Neural progenitor cell (in vitro differentiated cells): ENCODE results near the gene OTX2. TPM values are rescaled to one million over a fixed set of nuclear protein-coding genes. Genes with fewer than 3 reads are reported as not detected.

Source experiments
- DNase-seq: peaks from one replicate; pipeline ENCODE4 v3.0.0-alpha.2; 2016; ENCODE audit warnings: low spot score
- H2AFZ ChIP-seq: fragments of 200-600 bp; sonication (generic); replicated peaks from 2 replicates; pipeline ENCODE4 v1.6.1; 2016; ENCODE audit warnings: antibody characterized with exemption
- H3F3A ChIP-seq: fragments of 200-600 bp; sonication (generic); 2 replicates; pipeline ENCODE4 v1.6.1; 2016; ENCODE audit warnings: antibody characterized with exemption, low read depth
- H3K27ac ChIP-seq: fragments of 200-600 bp; sonication (generic); 2 replicates; pipeline ENCODE4 v1.5.1; 2016; ENCODE audit warnings: mild to moderate bottlenecking
- H3K27me3 ChIP-seq: fragments of 200-600 bp; sonication (generic); 2 replicates; pipeline ENCODE4 v1.6.1; 2016; ENCODE audit warnings: mild to moderate bottlenecking, moderate library complexity
- H3K36me3 ChIP-seq: fragments of 200-600 bp; sonication (generic); 2 replicates; pipeline ENCODE4 v1.5.1; 2016
- H3K4me1 ChIP-seq: fragments of 200-600 bp; sonication (generic); 2 replicates; pipeline ENCODE4 v1.6.1; 2016; ENCODE audit warnings: mixed run types
- H3K4me2 ChIP-seq: fragments of 200-600 bp; sonication (generic); 2 replicates; pipeline ENCODE4 v1.6.1; 2016
- H3K4me3 ChIP-seq: fragments of 200-600 bp; sonication (generic); 2 replicates; pipeline ENCODE4 v1.5.1; 2016
- H3K79me2 ChIP-seq: fragments of 200-600 bp; sonication (generic); 2 replicates; pipeline ENCODE4 v1.6.1; 2016; ENCODE audit warnings: low read depth
- H3K9ac ChIP-seq: fragments of 200-600 bp; sonication (generic); 2 replicates; pipeline ENCODE4 v1.6.1; 2016
- H3K9me3 ChIP-seq: fragments of 200-600 bp; sonication (generic); 2 replicates; pipeline ENCODE4 v1.5.1; 2016; ENCODE audit warnings: low read depth
- H4K20me1 ChIP-seq: fragments of 200-600 bp; sonication (generic); 2 replicates; pipeline ENCODE4 v1.6.1; 2016; ENCODE audit warnings: low read depth
- H3K27ac Mint-ChIP-seq: 3 replicates; pipeline ENCODE4 v1.8.0; 2021; ENCODE audit warnings: mixed read lengths
- H3K27me3 Mint-ChIP-seq: 2 replicates; pipeline ENCODE4 v1.8.0; 2022; ENCODE audit warnings: low read depth, mild to moderate bottlenecking, inconsistent platforms, moderate library complexity, mixed read lengths; ENCODE audit not compliant: insufficient read depth
- H3K36me3 Mint-ChIP-seq: 3 replicates; pipeline ENCODE4 v1.8.0; 2021; ENCODE audit warnings: mixed read lengths
- H3K4me1 Mint-ChIP-seq: 3 replicates; pipeline ENCODE4 v1.8.0; 2021; ENCODE audit warnings: mixed read lengths
- H3K4me3 Mint-ChIP-seq: 3 replicates; pipeline ENCODE4 v1.8.0; 2021; ENCODE audit warnings: mild to moderate bottlenecking, moderate library complexity, mixed read lengths
- H3K9me3 Mint-ChIP-seq: 3 replicates; pipeline ENCODE4 v1.8.0; 2020; ENCODE audit warnings: mixed read lengths
- EZH2 ChIP-seq: fragments of 200-600 bp; sonication (generic); IDR thresholded peaks from 2 replicates; pipeline ENCODE4 v1.6.1; 2017; ENCODE audit warnings: antibody characterized with exemption, mild to moderate bottlenecking, moderate library complexity
- EZH2phosphoT487 ChIP-seq: fragments of 200-600 bp; sonication (generic); IDR thresholded peaks from 2 replicates; pipeline ENCODE4 v1.6.1; 2017; ENCODE audit warnings: antibody characterized with exemption
- total RNA-seq: library from RNA; depleted of rRNA; stranded (reverse); fragments of >200 nt; gene quantifications from 2 replicates; pipeline ENCODE4 v1.2.3, GENCODE V29; 2015; ENCODE audit warnings: low replicate concordance
- TF ChIP-seq, protein P1 (sequence below): fragments of 200-600 bp; sonication (generic); IDR thresholded peaks from 2 replicates; pipeline ENCODE4 v1.5.1; 2017; ENCODE audit warnings: antibody characterized with exemption, mild to moderate bottlenecking

The OTX2 gene
- total RNA-seq, 1 donor from 2014 or later = 453 TPM

DNA sequence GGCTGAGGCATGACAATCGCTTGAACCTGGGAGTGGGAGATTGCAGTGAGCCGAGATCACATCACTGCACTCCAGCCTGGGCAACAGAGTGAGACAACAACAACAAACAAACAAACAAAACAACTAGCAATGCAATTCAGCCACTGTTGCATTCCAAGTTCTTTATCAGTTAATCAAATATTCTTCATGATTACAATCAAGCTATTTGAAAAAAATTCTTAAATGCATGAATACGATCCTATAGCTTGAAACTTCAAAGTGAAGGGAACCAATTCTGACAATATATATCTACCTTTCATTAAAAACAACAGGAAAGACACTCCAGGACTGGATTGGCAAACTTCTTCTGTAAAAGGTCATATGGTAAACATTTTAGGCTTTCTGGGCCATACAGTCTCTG lies 31.3 kb upstream of the OTX2 start:
- Mint-ChIP-seq H3K27me3 (peaks cover 18% of the 10 kb centered on the region), H3K4me1 (peaks cover 9% of the 10 kb centered on the region), H3K27ac (no peak overlapping the region), H3K36me3 (peaks cover 20% of the 10 kb centered on the region), H3K9me3 (peaks cover 6% of the 10 kb centered on the region), H3K4me3 (no peak overlapping the region)
- no peaks in the 10 kb centered on the region for H4K20me1 ChIP-seq
- H3K36me3 ChIP-seq = no peaks in the 10 kb centered on the region
- H3K4me1 ChIP-seq = peaks cover 16% of the 10 kb centered on the region
- no peak overlapping the region for H3K9ac ChIP-seq
- no peak overlapping the region for H3K4me2 ChIP-seq
- no peak overlapping the region for H3K4me3 ChIP-seq
- H3K27ac ChIP-seq = no peak overlapping the region
- no peak for DNase-seq
- H2AFZ ChIP-seq = no peak overlapping the region
- peaks cover 28% of the 10 kb centered on the region for H3F3A ChIP-seq
- TF ChIP-seq, protein P1, sequence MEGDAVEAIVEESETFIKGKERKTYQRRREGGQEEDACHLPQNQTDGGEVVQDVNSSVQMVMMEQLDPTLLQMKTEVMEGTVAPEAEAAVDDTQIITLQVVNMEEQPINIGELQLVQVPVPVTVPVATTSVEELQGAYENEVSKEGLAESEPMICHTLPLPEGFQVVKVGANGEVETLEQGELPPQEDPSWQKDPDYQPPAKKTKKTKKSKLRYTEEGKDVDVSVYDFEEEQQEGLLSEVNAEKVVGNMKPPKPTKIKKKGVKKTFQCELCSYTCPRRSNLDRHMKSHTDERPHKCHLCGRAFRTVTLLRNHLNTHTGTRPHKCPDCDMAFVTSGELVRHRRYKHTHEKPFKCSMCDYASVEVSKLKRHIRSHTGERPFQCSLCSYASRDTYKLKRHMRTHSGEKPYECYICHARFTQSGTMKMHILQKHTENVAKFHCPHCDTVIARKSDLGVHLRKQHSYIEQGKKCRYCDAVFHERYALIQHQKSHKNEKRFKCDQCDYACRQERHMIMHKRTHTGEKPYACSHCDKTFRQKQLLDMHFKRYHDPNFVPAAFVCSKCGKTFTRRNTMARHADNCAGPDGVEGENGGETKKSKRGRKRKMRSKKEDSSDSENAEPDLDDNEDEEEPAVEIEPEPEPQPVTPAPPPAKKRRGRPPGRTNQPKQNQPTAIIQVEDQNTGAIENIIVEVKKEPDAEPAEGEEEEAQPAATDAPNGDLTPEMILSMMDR = no peak
- no peak for TF ChIP-seq EZH2
- TF ChIP-seq EZH2phosphoT487 = no peak
- H3K27me3 ChIP-seq = no peaks in the 10 kb centered on the region
- H3K9me3 ChIP-seq = no peaks in the 10 kb centered on the region
- H3K79me2 ChIP-seq = no peaks in the 10 kb centered on the region

DNA sequence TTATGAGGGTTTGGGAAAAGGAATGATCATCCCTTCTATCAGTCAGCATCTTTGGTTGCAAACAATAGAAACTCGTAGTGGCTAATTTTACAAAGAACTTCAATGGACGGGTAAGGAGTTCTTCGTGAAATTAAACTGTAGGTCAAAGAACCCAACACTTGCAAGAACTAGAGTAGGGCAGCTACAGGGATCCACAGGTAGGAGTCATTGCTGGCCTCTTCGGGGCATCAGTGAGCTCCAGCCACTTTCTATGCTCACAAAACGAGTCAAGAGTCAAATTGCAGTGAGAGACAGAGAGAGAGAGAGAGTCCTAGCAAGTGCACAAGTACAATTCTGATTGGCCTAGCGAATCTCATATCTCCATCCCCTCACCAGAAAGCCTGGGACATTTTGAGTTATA lies 29.9 kb upstream of the OTX2 start:
- Histone ChIP-seq H3K4me1 (peaks cover 12% of the 10 kb centered on the region), H3K27me3 (no peaks in the 10 kb centered on the region)

DNA sequence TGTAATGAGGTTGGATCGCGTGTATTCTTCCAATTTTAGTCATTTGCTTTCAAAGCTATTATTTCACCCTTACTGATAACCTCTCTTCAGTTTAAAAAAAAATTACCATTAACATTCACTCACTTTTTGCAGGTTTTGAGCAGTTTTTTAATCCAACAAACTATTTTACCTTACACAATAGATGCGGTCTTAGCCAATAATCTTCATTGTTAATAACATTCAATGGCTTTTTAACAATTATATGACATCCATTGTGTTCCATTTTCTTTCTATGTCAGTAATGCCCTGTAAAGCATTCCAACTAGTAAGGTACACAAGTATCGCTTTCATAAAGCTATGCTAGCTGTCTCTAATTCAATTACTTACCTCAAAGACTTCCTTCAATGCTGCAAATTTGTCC lies 18.9 kb upstream of the OTX2 start:
- Histone ChIP-seq H3K36me3 (no peaks in the 10 kb centered on the region), H3K9ac (no peak overlapping the region), H3F3A (no peaks in the 10 kb centered on the region), H4K20me1 (no peaks in the 10 kb centered on the region), H3K79me2 (no peaks in the 10 kb centered on the region), H3K4me3 (no peak overlapping the region), H3K27me3 (no peaks in the 10 kb centered on the region), H2AFZ (no peak overlapping the region), H3K27ac (no peak overlapping the region), H3K4me1 (no peaks in the 10 kb centered on the region), H3K9me3 (no peaks in the 10 kb centered on the region), H3K4me2 (no peak overlapping the region)
- Mint-ChIP-seq H3K9me3 (peaks cover 5% of the 10 kb centered on the region), H3K27ac (no peak overlapping the region), H3K27me3 (peaks cover 5% of the 10 kb centered on the region), H3K4me3 (no peak overlapping the region), H3K36me3 (peaks cover 18% of the 10 kb centered on the region), H3K4me1 (no peaks in the 10 kb centered on the region)
- DNase-seq = no peak
- no peak for TF ChIP-seq EZH2
- TF ChIP-seq, protein P1 = no peak
- no peak for TF ChIP-seq EZH2phosphoT487

More for the DNA sequence above, 29.9 kb upstream of the OTX2 start:
- no peak for DNase-seq
- H3K79me2 ChIP-seq = no peaks in the 10 kb centered on the region
- no peaks in the 10 kb centered on the region for H4K20me1 ChIP-seq
- no peak overlapping the region for H3K9ac ChIP-seq
- H3K27me3 Mint-ChIP-seq = peaks cover 20% of the 10 kb centered on the region
- peaks cover 6% of the 10 kb centered on the region for H3K9me3 Mint-ChIP-seq
- no peak overlapping the region for H3K27ac ChIP-seq
- peaks cover 11% of the 10 kb centered on the region for H3K4me1 Mint-ChIP-seq
- no peak overlapping the region for H3K4me2 ChIP-seq
- peaks cover 16% of the 10 kb centered on the region for H3F3A ChIP-seq
- H2AFZ ChIP-seq = no peak overlapping the region
- no peak overlapping the region for H3K4me3 Mint-ChIP-seq
- no peak overlapping the region for H3K4me3 ChIP-seq
- no peak overlapping the region for H3K27ac Mint-ChIP-seq
- H3K36me3 ChIP-seq = no peaks in the 10 kb centered on the region
- no peaks in the 10 kb centered on the region for H3K9me3 ChIP-seq
- TF ChIP-seq EZH2phosphoT487 (no peak), EZH2 (no peak)
- TF ChIP-seq, protein P1 = no peak
- peaks cover 19% of the 10 kb centered on the region for H3K36me3 Mint-ChIP-seq
